Measurements from ENCODE around the gene MAIP1.
"Not testable (repeated sequence)": the region's sequence is repeated elsewhere in the genome, so short reads cannot be mapped to it uniquely, and the experiment has no call there.

The MAIP1 gene

GRCh38 chr2:199955339-199956061 is at the start of gene MAIP1, which contains the start of gene TYW5:
TSS of gene MAIP1 (plus strand) at chr2:199955582. CDS start at chr2:199955799, 217 bp downstream.
TSS of gene TYW5 (minus strand) at chr2:199955491. CDS start at chr2:199955470, 21 bp downstream.
- peak; percentile 80 for DNase-seq (ENCODE audit: low spot score)

- peak; percentile 8 for DNase-seq (ENCODE audit: low spot score)
Observed at GRCh38 chr2:199907008-199907714, 48.2 kb upstream of the MAIP1 start.

GRCh38 chr2:199910338-199911051 is 44.9 kb upstream of the MAIP1 start:
- no peak for DNase-seq (ENCODE audit: low spot score)

GRCh38 chr2:199911052-199911876 is 44.1 kb upstream of the MAIP1 start, which contains the start of gene C2orf69:
TSS of gene C2orf69 (plus strand) at chr2:199911293. CDS start at chr2:199911439, 146 bp downstream.
- DNase-seq (ENCODE audit: low spot score), result peak; percentile 93

GRCh38 chr2:199911877-199912161 is 43.6 kb upstream of the MAIP1 start:
- no peak for DNase-seq (ENCODE audit: low spot score)

GRCh38 chr2:199912553-199913114 is 42.7 kb upstream of the MAIP1 start:
- not testable (repeated sequence) for DNase-seq (ENCODE audit: low spot score)

- no peak for DNase-seq (ENCODE audit: low spot score)
Observed at GRCh38 chr2:199914372-199914958, 40.9 kb upstream of the MAIP1 start.

GRCh38 chr2:199916980-199917379 is 38.4 kb upstream of the MAIP1 start:
- DNase-seq (ENCODE audit: low spot score), result no peak

- DNase-seq (ENCODE audit: low spot score), result no peak
Observed at GRCh38 chr2:199922856-199923255, 32.5 kb upstream of the MAIP1 start.

- no peak for DNase-seq (ENCODE audit: low spot score)
Observed at GRCh38 chr2:199923924-199924323, 31.5 kb upstream of the MAIP1 start.

- DNase-seq (ENCODE audit: low spot score), result no peak
Observed at GRCh38 chr2:199926806-199927205, 28.6 kb upstream of the MAIP1 start.

- no peak for DNase-seq (ENCODE audit: low spot score)
Observed at GRCh38 chr2:199928226-199928625, 27.2 kb upstream of the MAIP1 start.

GRCh38 chr2:199928626-199929025 is 26.8 kb upstream of the MAIP1 start:
- DNase-seq (ENCODE audit: low spot score), result no peak

- DNase-seq (ENCODE audit: low spot score), result no peak
Observed at GRCh38 chr2:199929262-199929661, 26.1 kb upstream of the MAIP1 start.

GRCh38 chr2:199932312-199932855 is 23.0 kb upstream of the MAIP1 start:
- no peak for DNase-seq (ENCODE audit: low spot score)

- no peak for DNase-seq (ENCODE audit: low spot score)
Observed at GRCh38 chr2:199933466-199933865, 21.9 kb upstream of the MAIP1 start.

GRCh38 chr2:199936554-199936953 is 18.8 kb upstream of the MAIP1 start:
- DNase-seq (ENCODE audit: low spot score), result no peak

- no peak for DNase-seq (ENCODE audit: low spot score)
Observed at GRCh38 chr2:199940373-199940772, 15.0 kb upstream of the MAIP1 start.

- DNase-seq (ENCODE audit: low spot score), result no peak
Observed at GRCh38 chr2:199943373-199943772, 12.0 kb upstream of the MAIP1 start.

- DNase-seq (ENCODE audit: low spot score), result no peak
Observed at GRCh38 chr2:199946196-199946595, 9.2 kb upstream of the MAIP1 start.

GRCh38 chr2:199946836-199947235 is 8.5 kb upstream of the MAIP1 start:
- DNase-seq (ENCODE audit: low spot score), result no peak
